Lower leg skin (tissue), 4 donors: ENCODE measurements around the gene TBC1D21. TPM values are rescaled to one million over a fixed set of nuclear protein-coding genes. Genes with fewer than 3 reads are reported as not detected.

ENCODE experiments used
- DNase-seq, 2 donors: peaks; one replicate each; pipeline ENCODE4 v3.0.0-alpha.2; 2019; ENCODE audit warnings: low spot score in 2 of 2
- H3K4me3 ChIP-seq: fragments of 200-600 bp; sonication (generic); 2 replicates; pipeline ENCODE4 v1.5.1; 2017; ENCODE audit warnings: mild to moderate bottlenecking, low read depth; ENCODE audit not compliant: poor library complexity, severe bottlenecking
- CTCF ChIP-seq, 3 donors: fragments of 450-650 bp; IDR thresholded peaks; one replicate each; pipeline ENCODE4 v1.5.1; 2016; ENCODE audit warnings: antibody characterized with exemption in 3 of 3, mild to moderate bottlenecking in 3 of 3, moderate library complexity in 2 of 3
- POLR2A ChIP-seq, 2 donors: fragments of 450-650 bp; IDR thresholded peaks; one replicate each; pipeline ENCODE4 v1.6.1; 2016 to 2017; ENCODE audit warnings: antibody characterized with exemption in 2 of 2, mild to moderate bottlenecking in 1 of 2, moderate library complexity in 1 of 2
- WGBS, 2 donors: methylation state at CpG; one replicate each; pipeline ENCODE4 v1.1.5; 2018; 5-methylcytosine and 5-hydroxymethylcytosine counted together
- intact Hi-C: fragments of 100-400 bp; cut with DNase I; formaldehyde crosslinking; loops from one replicate; pipeline ENCODE4 v1.15.0; 2023; ENCODE audit warnings: low total_unique reads
- total RNA-seq, 4 donors: library from RNA; depleted of rRNA; stranded (reverse); fragments of >200 nt; gene quantifications; one replicate each; pipeline ENCODE4 v1.1.0, GENCODE V29; 2016

TBC1D21 gene
- total RNA-seq, 4 donors from 2014 or later = not detected

GRCh38 chr15:73862276-73862675 lies 11.1 kb upstream of the TBC1D21 start:
- no peak overlapping the region for H3K4me3 ChIP-seq
- TF ChIP-seq POLR2A (IDR thresholded peaks at IDR 0.05) = no peak
- intact Hi-C loops = no loop called here
- WGBS, 2 donors = 18 to 26% methylated on average over 6 of the region's 6 CpGs
- no peak for DNase-seq

DNA sequence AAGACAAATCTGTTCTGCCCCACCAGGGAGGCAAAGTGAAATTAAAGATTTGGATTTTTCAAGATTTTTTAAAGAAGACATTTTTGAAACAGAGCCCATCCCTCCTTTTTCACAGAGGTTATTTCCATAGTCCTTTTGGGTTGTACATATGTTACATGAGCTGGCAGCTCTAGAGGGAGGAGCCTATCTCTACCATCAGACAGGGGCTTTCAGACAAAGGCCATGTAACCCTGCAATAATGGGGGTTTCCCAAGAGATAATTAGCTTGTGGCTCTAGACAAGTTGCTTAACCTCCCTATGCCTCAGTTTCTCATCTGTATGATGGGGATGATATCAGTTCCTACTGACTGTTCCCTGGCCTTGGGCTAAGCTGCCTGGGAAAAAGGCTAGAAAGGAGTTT lies 8.0 kb upstream of the TBC1D21 start:
- no peak for DNase-seq
- intact Hi-C loops = no loop called here

DNA sequence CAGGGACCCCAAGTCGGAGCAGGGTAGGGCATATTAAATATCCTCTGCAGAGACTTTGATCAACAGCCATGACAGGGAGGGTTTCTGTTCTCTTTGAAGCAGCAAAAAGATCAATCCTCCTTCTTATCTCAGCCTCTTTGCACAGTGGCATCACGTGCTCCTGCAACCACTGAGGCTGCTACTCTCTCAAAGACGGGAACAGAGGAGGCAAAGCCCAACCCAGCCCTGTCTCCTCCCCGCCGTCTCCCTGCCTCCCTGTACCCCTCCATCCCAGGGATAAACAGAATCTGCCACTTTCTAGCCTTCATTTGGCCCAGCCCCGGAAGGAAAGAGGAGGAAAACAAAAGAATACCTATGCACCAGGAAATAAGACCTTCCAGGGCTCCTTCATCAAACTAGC lies 7.5 kb upstream of the TBC1D21 start:
- intact Hi-C loops = no loop called here
- DNase-seq = peak in 1 of 2 donors; percentile 32
- no peak overlapping the region for H3K4me3 ChIP-seq
- TF ChIP-seq POLR2A (IDR thresholded peaks at IDR 0.05) (no peak), CTCF (IDR thresholded peaks at IDR 0.05) (no peak)
- 40 to 44% methylated on average over 6 of the region's 6 CpGs for WGBS, 2 donors

More for the DNA sequence above, 8.0 kb upstream of the TBC1D21 start:
- no peak for TF ChIP-seq POLR2A (IDR thresholded peaks at IDR 0.05)
- no peak for TF ChIP-seq CTCF (IDR thresholded peaks at IDR 0.05)
- no peak overlapping the region for H3K4me3 ChIP-seq

GRCh38 chr15:73866481-73866880 lies 6.9 kb upstream of the TBC1D21 start:
- peak in 1 of 2 donors; percentile 50 for DNase-seq
- no peak overlapping the region for H3K4me3 ChIP-seq
- WGBS, 2 donors = 56 to 59% methylated on average over 2 of the region's 2 CpGs
- intact Hi-C loops = no loop called here
- TF ChIP-seq POLR2A (IDR thresholded peaks at IDR 0.05) (no peak), CTCF (IDR thresholded peaks at IDR 0.05) (no peak)

GRCh38 chr15:73866881-73867410 lies 6.4 kb upstream of the TBC1D21 start:
- TF ChIP-seq POLR2A (IDR thresholded peaks at IDR 0.05) (no peak), CTCF (IDR thresholded peaks at IDR 0.05) (no peak)
- WGBS, 2 donors = 41 to 46% methylated on average over 6 of the region's 6 CpGs
- no peak overlapping the region for H3K4me3 ChIP-seq
- intact Hi-C loops = no loop called here
- DNase-seq = peak in 1 of 2 donors; percentile 46

DNA sequence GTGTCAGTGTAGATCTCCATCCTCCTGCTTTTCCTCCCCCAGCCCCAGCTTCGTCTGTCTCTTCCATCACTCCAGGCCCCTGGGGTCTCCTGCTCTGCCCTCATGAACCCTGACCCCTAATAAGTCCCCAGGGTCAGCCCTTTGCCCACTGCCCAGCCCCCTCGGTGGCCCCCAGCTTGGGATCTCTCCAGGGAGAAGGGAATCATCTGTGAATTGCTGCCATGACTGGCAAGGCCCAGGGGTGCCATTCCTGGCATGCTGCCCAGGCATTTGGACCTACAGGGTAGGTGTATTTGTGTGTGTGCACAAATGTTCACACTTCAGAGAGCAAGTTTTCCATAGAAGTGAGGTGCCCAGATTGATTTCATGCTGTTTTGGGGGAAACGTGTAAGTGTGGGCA lies 5.9 kb upstream of the TBC1D21 start:
- intact Hi-C loops = no loop called here

More for the DNA sequence above, 5.9 kb upstream of the TBC1D21 start:
- TF ChIP-seq CTCF (IDR thresholded peaks at IDR 0.05) (no peak), POLR2A (IDR thresholded peaks at IDR 0.05) (no peak)
- peak in 1 of 2 donors; percentile 64 for DNase-seq
- WGBS, 2 donors = 45 to 51% methylated on average over 3 of the region's 3 CpGs
- H3K4me3 ChIP-seq = no peak overlapping the region
